D341Med (cell line): Measurements from ENCODE around the gene POU2F1.

Source experiments
- DNase-seq: peaks from one replicate; pipeline ENCODE4 v3.0.0; 2012; ENCODE audit warnings: low spot score

The POU2F1 gene

DNA sequence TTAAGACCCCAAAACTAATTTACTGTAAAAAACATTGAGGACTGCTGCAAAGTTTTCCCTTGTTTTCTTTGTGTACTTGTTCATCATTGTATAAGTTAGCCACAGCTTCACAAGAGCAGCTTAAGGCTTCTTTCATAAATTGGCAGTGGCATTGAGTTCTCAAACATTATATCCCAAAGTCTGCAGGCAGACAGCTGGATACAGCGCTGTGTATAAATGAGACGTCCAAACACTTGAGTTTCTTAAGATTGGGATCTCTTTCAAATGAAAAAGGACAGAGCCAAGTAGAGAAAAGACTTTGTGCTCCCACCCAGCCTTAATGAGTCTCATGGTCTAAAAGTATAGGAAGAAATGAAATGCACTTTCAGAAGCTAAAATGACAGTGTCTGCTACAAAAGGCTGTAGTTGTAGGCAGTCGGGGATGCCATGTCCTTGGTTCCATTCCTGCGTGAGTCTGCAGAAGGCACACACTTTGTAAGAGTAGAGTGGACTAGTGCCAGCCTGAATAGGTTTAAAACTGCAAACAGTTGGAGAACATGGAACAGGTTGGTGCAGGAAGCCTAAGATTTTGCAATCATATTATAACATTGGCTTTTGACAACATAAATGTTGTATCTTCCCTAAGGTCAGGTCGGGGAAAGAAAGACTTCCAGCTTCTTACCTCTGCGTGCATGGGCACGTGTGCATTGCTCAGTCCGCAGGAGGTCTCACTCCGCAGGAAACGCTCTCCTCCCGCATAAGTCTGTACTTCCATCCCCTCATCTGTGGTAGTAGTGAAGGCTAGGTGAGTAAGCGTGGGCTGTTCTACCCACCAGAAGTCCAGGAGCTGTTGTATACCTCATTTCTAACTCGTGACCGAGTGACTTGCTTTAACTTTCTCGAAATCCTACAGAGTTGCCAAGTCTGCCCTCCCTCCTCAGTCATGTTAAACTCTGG, 203.3 kb downstream of the POU2F1 start:
- no peak for DNase-seq

- DNase-seq: peak; percentile 24
These were observed 204.8 kb downstream of the POU2F1 start for GRCh38 chr1:167425482-167425881.

DNA sequence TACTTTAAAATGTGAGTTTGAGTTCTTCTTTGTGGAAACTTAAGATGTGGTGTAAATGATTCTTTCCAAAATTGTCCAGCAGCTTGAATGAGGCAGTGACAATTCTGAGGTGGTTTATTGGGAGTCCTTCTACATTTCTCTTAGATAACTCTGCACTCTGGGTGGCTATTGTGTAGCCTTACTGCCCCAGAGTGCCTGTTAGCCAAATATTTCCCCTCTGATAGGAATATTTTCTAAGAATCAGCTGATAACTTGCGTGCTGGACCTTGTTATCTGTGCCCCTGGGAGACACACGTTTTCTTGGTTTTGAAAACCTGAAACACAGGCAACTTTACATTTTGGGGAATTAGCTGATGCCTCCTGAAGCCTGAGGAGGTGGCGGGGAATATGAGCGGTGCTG, 206.0 kb downstream of the POU2F1 start:
- DNase-seq: no peak

DNA sequence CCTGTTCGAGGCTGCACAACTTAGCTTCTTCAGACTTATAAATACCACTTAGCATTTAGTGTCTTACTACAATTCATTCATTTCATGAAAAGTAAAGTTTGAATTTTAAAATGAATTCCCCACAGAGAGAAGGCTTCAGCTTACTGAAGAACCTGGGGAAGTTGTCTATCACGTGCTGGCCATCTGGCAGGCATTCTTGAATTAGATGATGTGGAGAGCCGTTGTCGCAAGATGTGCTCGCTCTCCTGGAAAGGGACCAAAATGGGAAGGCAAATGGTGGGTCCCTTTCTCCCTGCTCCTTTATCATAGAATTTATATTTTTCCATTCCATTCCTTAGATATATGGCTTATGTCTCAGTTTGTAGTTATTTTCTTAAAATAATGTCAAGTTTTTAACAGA, 207.2 kb downstream of the POU2F1 start:
- DNase-seq: no peak

DNA sequence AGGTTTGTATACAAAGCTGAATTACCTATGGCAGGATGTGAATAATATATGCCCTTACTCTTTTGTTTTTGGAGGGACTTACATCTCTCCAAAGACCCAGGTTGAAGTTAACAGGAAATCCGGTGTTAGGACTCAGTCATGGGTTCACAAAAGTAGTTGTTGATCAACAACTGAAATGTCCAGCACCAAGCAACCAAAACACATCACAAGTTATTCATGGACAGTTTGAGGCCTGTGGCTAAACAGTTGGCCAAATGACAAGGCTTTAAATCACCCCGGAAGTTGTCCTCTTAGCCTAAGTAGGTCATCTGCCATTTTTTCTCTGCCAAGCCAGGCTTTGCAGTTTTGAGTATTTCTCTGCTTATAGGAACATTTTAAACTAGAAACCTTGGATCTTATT, 207.7 kb downstream of the POU2F1 start:
- DNase-seq: no peak

- no peak for DNase-seq
These were observed 208.9 kb downstream of the POU2F1 start for GRCh38 chr1:167429612-167430011.

- no peak for DNase-seq
These were observed 209.6 kb downstream of the POU2F1 start for GRCh38 chr1:167430134-167430848.

- no peak for DNase-seq
These were observed 210.2 kb downstream of the POU2F1 start for GRCh38 chr1:167430849-167431242.

GRCh38 chr1:167431261-167431908, 210.7 kb downstream of the POU2F1 start:
- no peak for DNase-seq

DNA sequence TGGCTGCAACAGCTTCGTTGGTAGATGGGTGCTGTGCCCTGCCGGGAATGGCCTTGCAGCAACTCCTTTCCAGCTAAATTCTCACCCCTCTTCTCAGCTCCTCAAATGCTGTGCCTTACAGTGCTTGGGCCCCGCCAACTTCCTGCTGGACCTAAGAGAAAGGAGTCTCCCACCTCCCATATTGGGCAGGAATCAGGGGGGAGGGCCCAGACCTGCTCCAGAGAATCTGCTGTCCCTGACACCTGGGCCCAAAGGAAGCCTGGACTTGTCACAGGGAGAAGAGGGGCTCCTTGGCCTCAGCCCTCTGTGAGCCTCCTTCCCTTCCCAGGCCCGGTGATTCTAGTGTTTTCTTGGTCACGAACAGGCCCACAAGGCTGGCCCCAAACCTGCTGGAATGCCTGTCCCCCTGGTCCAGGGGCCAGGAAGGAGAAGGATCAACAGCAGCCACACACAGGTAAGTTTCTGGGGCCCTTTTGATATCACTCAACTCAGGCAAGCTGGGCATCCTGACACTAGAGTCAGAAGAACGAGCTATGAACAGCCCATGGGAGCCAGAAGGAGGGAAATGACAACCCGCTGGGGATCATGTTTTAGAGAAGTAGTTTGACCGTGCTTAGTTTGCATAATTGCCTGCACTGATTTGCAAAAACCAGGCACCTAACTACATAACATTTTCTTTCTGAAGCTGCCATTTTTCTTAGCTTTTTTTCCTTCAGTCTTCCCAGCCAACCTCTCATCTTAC, 211.4 kb downstream of the POU2F1 start:
- DNase-seq: no peak

GRCh38 chr1:167432780-167433179, 212.1 kb downstream of the POU2F1 start:
- peak; percentile 17 for DNase-seq

GRCh38 chr1:167433884-167434283, 213.2 kb downstream of the POU2F1 start:
- peak; percentile 23 for DNase-seq

GRCh38 chr1:167434306-167434705, 213.6 kb downstream of the POU2F1 start:
- no peak for DNase-seq

DNA sequence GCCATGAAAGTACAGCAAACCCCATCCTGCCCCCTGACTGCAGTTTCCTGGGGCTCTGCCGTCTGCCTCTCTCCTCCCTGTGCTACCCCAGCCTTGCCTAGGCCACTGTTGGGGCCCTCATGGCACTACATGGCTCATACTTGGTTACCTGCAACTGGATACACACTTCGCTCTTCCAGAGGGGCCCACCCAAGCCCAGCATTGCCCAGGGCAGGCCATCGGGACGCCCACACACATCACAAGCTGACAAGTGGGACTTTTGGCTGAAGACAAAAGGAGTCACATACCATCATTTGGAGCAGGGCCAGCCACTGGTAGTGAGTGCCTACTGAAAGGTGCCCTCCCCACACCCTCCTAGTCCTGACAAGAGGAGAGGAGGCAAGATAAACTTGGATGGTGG, 214.8 kb downstream of the POU2F1 start:
- no peak for DNase-seq

DNA sequence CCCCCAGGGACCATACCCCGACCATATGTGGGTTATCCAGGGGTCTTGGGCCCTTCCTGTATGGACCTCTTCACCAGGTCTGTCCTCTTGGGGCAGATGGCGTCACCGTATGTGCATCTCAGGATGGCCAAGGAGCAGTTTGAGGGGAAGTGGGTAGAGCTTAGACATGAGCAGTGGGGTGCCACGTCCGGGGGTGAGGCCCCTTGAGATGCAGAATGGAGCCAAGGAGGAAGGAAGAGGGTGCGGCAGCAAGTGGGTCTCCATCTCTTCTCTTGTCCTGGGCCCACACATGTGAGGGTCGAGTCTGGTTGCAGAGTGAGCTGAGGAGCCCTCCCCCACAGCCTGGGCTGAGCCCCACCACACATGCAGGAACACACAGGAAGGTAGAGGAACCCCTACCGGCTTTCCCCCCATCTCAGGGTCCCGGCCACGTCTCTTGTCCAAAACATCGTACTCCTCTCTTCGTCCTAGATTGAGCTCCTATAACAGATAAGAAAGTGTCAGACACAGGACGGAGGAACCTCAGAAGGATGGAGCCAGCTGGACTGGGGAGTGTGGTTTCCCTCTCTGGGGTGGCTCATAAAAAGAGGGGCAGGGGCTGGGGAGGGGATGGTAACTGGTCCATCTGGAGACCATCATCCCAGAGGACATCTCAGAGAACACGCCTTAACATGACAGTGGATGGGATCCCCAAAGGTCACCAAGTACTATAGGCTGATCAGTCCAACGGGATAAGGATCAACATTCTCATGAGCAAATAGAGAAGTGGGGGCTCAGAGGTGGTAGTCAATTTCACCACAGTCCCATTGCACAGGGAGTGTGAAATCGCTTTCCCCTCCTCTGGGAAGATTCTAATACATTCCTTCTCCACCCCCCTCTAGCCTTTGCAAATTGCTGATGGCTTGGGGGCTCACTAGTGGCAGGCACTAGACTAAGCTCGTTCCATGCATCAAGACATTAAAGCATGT, 217.8 kb downstream of the POU2F1 start:
- peak; percentile 20 for DNase-seq

- peak; percentile 69 for DNase-seq
These were observed 218.8 kb downstream of the POU2F1 start for GRCh38 chr1:167439301-167439988.

DNA sequence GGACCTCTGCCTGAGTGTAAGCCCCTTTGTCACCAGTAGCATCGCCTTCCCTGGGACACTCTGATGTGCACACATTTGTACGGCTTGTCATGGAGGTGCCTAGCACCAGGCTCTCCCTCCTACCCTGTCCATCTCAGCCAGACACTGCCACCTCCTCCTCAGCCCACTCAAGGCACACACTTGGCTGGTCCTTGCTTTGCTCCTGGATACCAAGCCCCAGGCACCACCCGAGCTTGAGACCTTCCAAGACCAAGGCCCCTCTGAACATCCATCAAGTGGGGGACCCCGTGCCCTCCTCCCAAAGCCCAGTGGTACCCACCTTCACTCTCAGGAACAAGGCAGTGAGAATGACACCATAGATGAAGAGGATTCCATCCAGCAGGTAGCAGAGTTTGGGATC, 219.7 kb downstream of the POU2F1 start:
- DNase-seq: no peak

GRCh38 chr1:167440776-167441175, 220.1 kb downstream of the POU2F1 start:
- peak; percentile 15 for DNase-seq

DNA sequence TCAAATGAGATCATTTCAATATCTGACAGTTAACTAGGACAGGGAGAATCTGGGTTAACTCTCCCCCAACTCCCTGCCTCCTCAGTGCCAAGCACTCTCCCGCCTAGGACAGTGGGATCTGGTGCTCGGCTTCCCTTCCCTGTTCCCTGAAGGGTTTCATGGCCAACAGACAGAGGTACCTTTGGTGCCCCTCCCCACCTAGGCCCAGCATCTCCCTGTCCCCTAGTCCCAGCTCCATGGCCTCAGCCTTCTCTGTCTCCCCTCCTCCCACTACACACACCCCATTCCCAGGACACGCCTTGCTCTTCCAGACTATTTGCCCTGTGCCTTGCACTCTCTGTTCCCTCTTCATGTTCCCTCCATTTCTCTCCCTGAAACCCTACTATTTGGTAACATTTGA, 220.5 kb downstream of the POU2F1 start:
- DNase-seq: peak; percentile 29

DNA sequence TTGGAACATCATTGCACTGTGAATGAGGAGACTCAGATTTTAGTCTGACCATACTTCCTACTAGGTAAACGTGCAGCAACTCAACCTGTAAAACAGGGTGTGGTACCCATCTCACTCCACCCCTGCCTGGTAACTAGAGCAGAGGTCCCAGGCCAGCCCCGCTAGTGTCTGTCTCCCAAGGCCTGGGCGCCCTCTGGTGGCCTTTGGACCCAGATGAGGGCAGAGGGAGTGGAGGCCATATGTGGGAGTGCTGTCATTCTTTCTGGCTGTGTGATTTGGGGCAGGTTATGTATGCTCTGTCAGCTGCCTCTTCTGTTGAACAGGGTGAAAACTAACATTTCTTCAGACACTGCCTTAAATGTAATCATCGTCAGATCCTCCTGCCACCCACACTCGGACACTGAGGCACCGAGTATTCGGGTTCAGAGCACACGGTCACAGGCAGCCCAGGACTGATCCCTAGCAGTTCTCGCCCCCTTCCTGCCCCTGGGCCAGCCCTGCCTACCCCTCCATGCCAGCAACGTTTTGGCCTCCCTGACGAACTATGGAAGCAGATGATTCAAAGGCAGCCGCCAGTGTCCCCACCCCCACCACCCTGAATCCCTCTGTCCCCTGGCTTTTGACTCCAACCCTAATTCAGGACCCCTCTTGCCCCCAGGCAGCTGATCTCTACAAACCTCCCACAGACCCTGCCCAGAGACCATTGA, 221.6 kb downstream of the POU2F1 start:
- DNase-seq: peak; percentile 93
